PC-3 (cell line): ENCODE results near the gene EPHA3. TPM values are rescaled to one million over a fixed set of nuclear protein-coding genes. Genes with fewer than 3 reads are reported as not detected.

ENCODE experiments used
- ATAC-seq: fragments of 200-7000 bp; cut with Tn5 transposase; 2 replicates; pipeline ENCODE4 v1.9.1; 2020; ENCODE audit warnings: mild to moderate bottlenecking, moderate library complexity
- BruUV-seq: library from RNA; stranded (reverse); fragments of 400-500 nt; replicated peaks from 2 replicates; lab custom pipeline; 2021; lab: Mats Ljungman, UMichigan
- CTCF ChIA-PET: fragments of 300-600 bp; sonication (Branson Sonifier 250); formaldehyde crosslinking; loops from one replicate; lab custom pipeline; 2022; ENCODE audit warnings: antibody characterized with exemption; lab: Charles Lee
- POLR2A ChIA-PET: fragments of 300-600 bp; sonication (Branson Sonifier 250); formaldehyde crosslinking; loops from one replicate; lab custom pipeline; 2022; ENCODE audit warnings: antibody characterized with exemption; ENCODE audit not compliant: unreplicated experiment; lab: Charles Lee
- DNase-seq: peaks from one replicate; pipeline ENCODE4 v3.0.0-alpha.2; 2015
- H2AFZ ChIP-seq: fragments of 300-600 bp; sonication (generic); 2 replicates; pipeline ENCODE4 v1.6.0; 2016; ENCODE audit warnings: antibody characterized with exemption, low read length
- H3F3A ChIP-seq: fragments of 300-600 bp; sonication (generic); one replicate; pipeline ENCODE4 v1.6.0; 2017; ENCODE audit warnings: antibody characterized with exemption, low read length, control low read depth, mild to moderate bottlenecking; ENCODE audit not compliant: unreplicated experiment
- H3K27ac ChIP-seq: fragments of 300-600 bp; sonication (generic); 2 replicates; pipeline ENCODE4 v1.5.1; 2016; ENCODE audit warnings: mild to moderate bottlenecking, low read length
- H3K27me3 ChIP-seq: fragments of 300-600 bp; sonication (generic); 2 replicates; pipeline ENCODE4 v1.6.1; 2016; ENCODE audit warnings: low read length, mixed read lengths
- H3K36me3 ChIP-seq: fragments of 300-600 bp; sonication (generic); 2 replicates; pipeline ENCODE4 v1.6.1; 2016; ENCODE audit warnings: low read depth, mixed run types, low read length, mixed read lengths
- H3K4me1 ChIP-seq: fragments of 300-600 bp; sonication (generic); 2 replicates; pipeline ENCODE4 v1.5.1; 2016; ENCODE audit warnings: low read length; ENCODE audit not compliant: insufficient read depth
- H3K4me2 ChIP-seq: fragments of 300-600 bp; sonication (generic); 2 replicates; pipeline ENCODE4 v1.6.0; 2016; ENCODE audit warnings: low read length
- H3K4me3 ChIP-seq: fragments of 300-600 bp; sonication (generic); 2 replicates; pipeline ENCODE4 v1.5.1; 2016; ENCODE audit warnings: mild to moderate bottlenecking, low read length, mixed read lengths
- H3K79me2 ChIP-seq: fragments of 300-600 bp; sonication (generic); 2 replicates; pipeline ENCODE4 v1.6.1; 2017; ENCODE audit warnings: low read length, mixed read lengths
- H3K9ac ChIP-seq: fragments of 300-600 bp; sonication (generic); 2 replicates; pipeline ENCODE4 v1.6.0; 2016; ENCODE audit warnings: mild to moderate bottlenecking, low read length
- H3K9me2 ChIP-seq: fragments of 300-600 bp; sonication (generic); replicated peaks from 2 replicates; pipeline ENCODE4 v1.6.1; 2016; ENCODE audit warnings: mixed run types, low read length, mixed read lengths
- H3K9me3 ChIP-seq: fragments of 300-600 bp; sonication (generic); 2 replicates; pipeline ENCODE4 v1.6.1; 2016; ENCODE audit warnings: low read length, mixed read lengths
- H4K20me1 ChIP-seq: fragments of 300-600 bp; sonication (generic); 2 replicates; pipeline ENCODE4 v1.6.1; 2016; ENCODE audit warnings: low read length, mixed read lengths
- CTCF ChIP-seq: fragments of 300-600 bp; sonication (generic); conservative IDR thresholded peaks from 2 replicates; pipeline ENCODE4 v1.5.1; 2017; ENCODE audit warnings: antibody characterized with exemption, low read depth, mild to moderate bottlenecking, low read length
- EZH2 ChIP-seq: fragments of 300-600 bp; sonication (generic); IDR thresholded peaks from one replicate; pipeline ENCODE4 v1.6.1; 2017; ENCODE audit warnings: antibody characterized with exemption, mild to moderate bottlenecking, low read length; ENCODE audit not compliant: unreplicated experiment
- EZH2phosphoT487 ChIP-seq: fragments of 300-600 bp; sonication (generic); IDR thresholded peaks from 2 replicates; pipeline ENCODE4 v1.6.1; 2018; ENCODE audit warnings: mild to moderate bottlenecking, antibody characterized with exemption, low read length, borderline replicate concordance
- intact Hi-C: fragments of 100-400 bp; cut with micrococcal nuclease; formaldehyde crosslinking; loops from 2 replicates; pipeline ENCODE4 v1.9.0; 2023
- total RNA-seq: library from RNA; depleted of rRNA; stranded (reverse); fragments of >200 nt; gene quantifications from 2 replicates; pipeline ENCODE4 v1.2.3, GENCODE V29; 2014

The EPHA3 gene
- total RNA-seq, 1 experiment from 2014 or later = 0.33 TPM

DNA sequence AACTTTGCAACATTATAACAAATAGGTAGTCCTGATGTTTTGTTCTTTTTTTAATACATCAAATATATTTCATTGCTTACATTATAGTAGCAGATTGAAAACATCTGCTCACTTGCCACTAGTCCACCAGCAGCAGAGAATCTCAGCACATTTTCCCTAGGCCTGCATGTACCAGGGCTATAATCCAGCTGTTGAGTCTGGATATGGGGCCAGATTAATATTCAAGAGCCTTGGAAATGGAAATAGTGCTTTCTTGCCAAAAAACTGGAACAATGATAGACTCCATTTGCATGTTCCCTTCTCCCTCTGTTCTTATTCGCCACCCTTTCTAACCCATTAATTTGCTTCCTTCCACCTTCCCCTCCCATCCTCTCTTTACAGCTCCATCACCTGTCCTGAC is 288.0 kb downstream of the EPHA3 start:
- H3K9ac ChIP-seq = no peak overlapping the region
- H3K79me2 ChIP-seq = no peaks in the 10 kb centered on the region
- ChIA-PET CTCF (no interaction called here), POLR2A (no interaction called here)
- H3K36me3 ChIP-seq = no peaks in the 10 kb centered on the region
- no peaks in the 10 kb centered on the region for H3K9me3 ChIP-seq
- H3K27me3 ChIP-seq = peaks cover 57% of the 10 kb centered on the region
- no peaks in the 10 kb centered on the region for H3F3A ChIP-seq
- BruUV-seq = no TSS peak
- no peak for DNase-seq
- H3K27ac ChIP-seq = no peak overlapping the region
- TF ChIP-seq CTCF = no peak
- TF ChIP-seq EZH2phosphoT487 = no peak
- TF ChIP-seq EZH2 = no peak
- no peaks in the 10 kb centered on the region for H3K9me2 ChIP-seq
- H4K20me1 ChIP-seq = no peaks in the 10 kb centered on the region
- no peak for ATAC-seq
- no peak overlapping the region for H3K4me2 ChIP-seq
- intact Hi-C loops = no loop called here
- no peak overlapping the region for H2AFZ ChIP-seq
- H3K4me3 ChIP-seq = no peak overlapping the region
- H3K4me1 ChIP-seq = no peaks in the 10 kb centered on the region

GRCh38 chr3:89395996-89396395 is 288.6 kb downstream of the EPHA3 start:
- no peaks in the 10 kb centered on the region for H3K36me3 ChIP-seq
- POLR2A ChIA-PET = no interaction called here
- TF ChIP-seq EZH2phosphoT487 (no peak), CTCF (no peak), EZH2 (no peak)
- CTCF ChIA-PET = no interaction called here
- no TSS peak for BruUV-seq
- H3K4me2 ChIP-seq = no peak overlapping the region
- H2AFZ ChIP-seq = no peak overlapping the region
- DNase-seq (no peak), ATAC-seq (no peak)
- H4K20me1 ChIP-seq = no peaks in the 10 kb centered on the region
- no peaks in the 10 kb centered on the region for H3K4me1 ChIP-seq
- H3K9ac ChIP-seq = no peak overlapping the region
- intact Hi-C loops = no loop called here
- H3K79me2 ChIP-seq = no peaks in the 10 kb centered on the region
- H3K9me3 ChIP-seq = no peaks in the 10 kb centered on the region
- peaks cover 57% of the 10 kb centered on the region for H3K27me3 ChIP-seq
- no peaks in the 10 kb centered on the region for H3F3A ChIP-seq
- no peak overlapping the region for H3K27ac ChIP-seq
- no peaks in the 10 kb centered on the region for H3K9me2 ChIP-seq
- no peak overlapping the region for H3K4me3 ChIP-seq

DNA sequence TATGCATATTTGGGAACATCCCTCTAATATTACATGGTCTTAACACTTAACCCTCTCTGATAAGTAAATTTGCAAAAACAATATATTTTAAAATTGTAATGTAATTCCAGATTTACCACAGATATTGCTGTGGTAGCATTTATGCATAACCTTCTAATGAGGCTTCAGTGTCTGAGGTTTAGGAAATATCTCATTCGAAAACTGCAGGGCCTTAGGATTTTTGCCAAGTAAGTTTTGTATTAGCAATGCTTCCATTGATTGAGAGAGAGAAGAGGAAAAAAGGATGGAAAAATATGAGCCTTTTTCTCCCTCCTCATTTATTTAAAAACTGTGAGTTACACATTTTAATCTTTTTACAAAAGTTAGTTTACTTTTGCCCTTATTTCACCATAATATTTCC is 294.6 kb downstream of the EPHA3 start:
- DNase-seq (no peak), ATAC-seq (no peak)
- no peaks in the 10 kb centered on the region for H3F3A ChIP-seq
- H4K20me1 ChIP-seq = no peaks in the 10 kb centered on the region
- H3K79me2 ChIP-seq = no peaks in the 10 kb centered on the region
- H3K9me2 ChIP-seq = no peaks in the 10 kb centered on the region
- H3K4me2 ChIP-seq = no peak overlapping the region
- H3K9ac ChIP-seq = no peak overlapping the region
- no peaks in the 10 kb centered on the region for H3K9me3 ChIP-seq
- CTCF ChIA-PET = no interaction called here
- BruUV-seq = no TSS peak
- H3K27ac ChIP-seq = no peak overlapping the region
- TF ChIP-seq EZH2 (no peak), EZH2phosphoT487 (no peak), CTCF (no peak)
- POLR2A ChIA-PET = no interaction called here
- no peaks in the 10 kb centered on the region for H3K4me1 ChIP-seq
- intact Hi-C loops = no loop called here
- no peak overlapping the region for H3K4me3 ChIP-seq
- H2AFZ ChIP-seq = no peak overlapping the region
- H3K27me3 ChIP-seq = peaks cover 82% of the 10 kb centered on the region
- no peaks in the 10 kb centered on the region for H3K36me3 ChIP-seq
